Caco-2 (cell line): Measurements from ENCODE around the gene TNFRSF6B. TPM values are rescaled to one million over a fixed set of nuclear protein-coding genes. Genes with fewer than 3 reads are reported as not detected.

Experiments used
- BruUV-seq: library from RNA; stranded (reverse); fragments of 400-500 nt; replicated peaks from 2 replicates; lab custom pipeline; 2021; lab: Mats Ljungman, UMichigan
- CTCF ChIA-PET: fragments of 300-600 bp; sonication (Branson Sonifier 250); formaldehyde crosslinking; loops from one replicate; lab custom pipeline; 2022; ENCODE audit warnings: antibody characterized with exemption; lab: Charles Lee
- POLR2A ChIA-PET: fragments of 300-600 bp; sonication (Branson Sonifier 250); formaldehyde crosslinking; loops from one replicate; lab custom pipeline; 2022; ENCODE audit warnings: antibody characterized with exemption; lab: Charles Lee
- DNase-seq, 2 experiments: peaks; one replicate each; pipeline versions ENCODE4 v3.0.0 to v3.0.0-alpha.2; 2020 to 2022
- H3K27me3 ChIP-seq: replicated peaks from 2 replicates; pipeline ENCODE4 v1.6.0; 2011; ENCODE audit warnings: low read length; ENCODE audit not compliant: control insufficient read depth, insufficient read depth
- H3K36me3 ChIP-seq: 2 replicates; pipeline ENCODE4 v1.5.1; 2011; ENCODE audit warnings: low read length; ENCODE audit not compliant: control insufficient read depth, insufficient read depth
- H3K4me1 ChIP-seq: fragments of 250-450 bp; sonication (Bioruptor Pico); 2 replicates; pipeline ENCODE4 v1.5.1; 2020; ENCODE audit warnings: mild to moderate bottlenecking
- H3K4me3 ChIP-seq: 2 replicates; pipeline ENCODE4 v1.5.1; 2011; ENCODE audit warnings: low read depth, mild to moderate bottlenecking, control low read depth, low read length
- H3K9me3 ChIP-seq: fragments of 250-450 bp; sonication (Bioruptor Pico); 2 replicates; pipeline ENCODE4 v1.5.1; 2020; ENCODE audit warnings: mild to moderate bottlenecking, moderate library complexity
- H3K27ac Mint-ChIP-seq: one replicate; pipeline ENCODE4 v1.8.0; 2022; ENCODE audit warnings: mixed read lengths; ENCODE audit not compliant: unreplicated experiment
- H3K27me3 Mint-ChIP-seq: one replicate; pipeline ENCODE4 v1.8.0; 2022; ENCODE audit warnings: mixed read lengths; ENCODE audit not compliant: insufficient read depth, unreplicated experiment
- H3K36me3 Mint-ChIP-seq: one replicate; pipeline ENCODE4 v1.8.0; 2022; ENCODE audit warnings: mild to moderate bottlenecking, mixed read lengths; ENCODE audit not compliant: insufficient read depth, unreplicated experiment
- H3K4me1 Mint-ChIP-seq: one replicate; pipeline ENCODE4 v1.8.0; 2022; ENCODE audit warnings: low read depth, mixed read lengths; ENCODE audit not compliant: unreplicated experiment
- H3K4me3 Mint-ChIP-seq: one replicate; pipeline ENCODE4 v1.8.0; 2022; ENCODE audit warnings: mild to moderate bottlenecking, moderate library complexity, mixed read lengths; ENCODE audit not compliant: unreplicated experiment
- H3K9me3 Mint-ChIP-seq: one replicate; pipeline ENCODE4 v1.8.0; 2022; ENCODE audit warnings: mixed read lengths; ENCODE audit not compliant: unreplicated experiment
- CTCF ChIP-seq, 2 experiments: fragments of 200-600 bp in 1 of 2; IDR thresholded peaks; 1 replicate in 1 of 2; 2 replicates in 1 of 2; pipeline versions ENCODE4 v1.5.1 to v1.8.0; 2011 to 2022; ENCODE audit warnings: antibody characterized with exemption in 1 of 2, control low read depth in 1 of 2, inconsistent platforms in 1 of 2, low read depth in 1 of 2, low read length in 1 of 2, mild to moderate bottlenecking in 1 of 2, moderate library complexity in 1 of 2; ENCODE audit not compliant: insufficient read depth in 1 of 2, severe bottlenecking in 1 of 2, unreplicated experiment in 1 of 2
- intact Hi-C: fragments of 100-400 bp; cut with micrococcal nuclease; formaldehyde crosslinking; loops from one replicate; pipeline ENCODE4 v1.10.0; 2022; ENCODE audit not compliant: unreplicated experiment
- total RNA-seq: library from RNA; stranded (reverse); gene quantifications from 2 replicates; pipeline ENCODE4 v1.2.3, GENCODE V29; 2022

TNFRSF6B gene
- total RNA-seq, 1 experiment from 2014 or later, result not detected

DNA sequence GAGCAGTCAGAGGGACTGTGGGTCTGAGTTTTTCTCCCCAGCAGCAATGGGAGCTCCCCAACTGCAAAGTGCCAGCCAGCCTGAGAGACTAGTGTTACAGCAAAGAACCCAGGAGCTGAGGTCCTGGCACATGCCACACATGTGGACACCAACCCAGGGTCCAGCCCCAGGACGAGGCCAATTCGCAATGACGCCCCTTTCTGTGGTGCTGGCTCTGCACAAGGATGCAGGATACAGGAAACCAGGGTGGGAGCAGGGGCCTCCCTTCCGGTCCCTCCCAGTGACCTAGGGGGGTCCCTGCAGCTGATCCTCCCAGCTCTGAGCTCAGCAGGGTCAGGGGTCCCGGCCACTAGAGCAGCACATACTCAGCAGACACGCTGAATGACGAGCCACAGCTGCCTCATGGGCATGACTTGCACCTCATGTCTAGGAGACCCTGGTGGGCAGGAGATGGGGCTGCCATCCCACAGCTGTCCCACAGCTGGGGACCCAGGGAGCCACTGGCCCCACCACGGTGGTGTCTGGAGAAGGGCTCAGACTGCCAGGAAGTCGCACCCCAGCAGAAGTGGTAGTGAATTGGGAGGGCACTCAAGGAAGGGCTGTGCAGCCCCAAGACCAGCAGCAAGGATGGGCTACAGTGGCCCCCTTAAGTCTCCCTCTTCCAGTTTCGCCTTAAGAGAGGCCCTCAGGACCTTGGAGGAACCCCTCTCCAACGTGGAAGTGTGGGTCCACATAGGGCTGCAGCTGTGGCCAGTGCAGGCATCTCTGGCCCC lies 7.7 kb downstream of the TNFRSF6B start:
- intact Hi-C loops, result no loop called here
- Mint-ChIP-seq H3K4me3 (no peak overlapping the region), H3K27me3 (no peaks in the 10 kb centered on the region), H3K9me3 (no peaks in the 10 kb centered on the region), H3K4me1 (peaks cover 16% of the 10 kb centered on the region), H3K36me3 (peaks cover 100% of the 10 kb centered on the region), H3K27ac (no peak overlapping the region)
- DNase-seq, result peak in 1 of 2 experiments; percentile 57
- H3K4me3 ChIP-seq, result no peak overlapping the region
- CTCF ChIA-PET, result interaction anchor here (0.6 kb wide), 1 partner anchor 19 kb away, joined by 3 read pairs; no protein-coding TSS in a partner anchor
- POLR2A ChIA-PET, result no interaction called here
- H3K27me3 ChIP-seq, result no peaks in the 10 kb centered on the region
- peaks cover 20% of the 10 kb centered on the region for H3K4me1 ChIP-seq
- peaks cover 14% of the 10 kb centered on the region for H3K36me3 ChIP-seq
- H3K9me3 ChIP-seq, result no peaks in the 10 kb centered on the region
- TF ChIP-seq CTCF (IDR thresholded peaks at IDR 0.05; ENCODE audit: insufficient read depth in 1 of 2, low read depth in 1 of 2, low read length in 1 of 2, severe bottlenecking in 1 of 2, unreplicated experiment in 1 of 2), result no peak
- no TSS peak for BruUV-seq

- ChIA-PET CTCF (no interaction called here), POLR2A (no interaction called here)
- no peak for DNase-seq
- Mint-ChIP-seq H3K4me3 (no peak overlapping the region), H3K4me1 (peaks cover 16% of the 10 kb centered on the region), H3K27ac (no peak overlapping the region), H3K9me3 (no peaks in the 10 kb centered on the region), H3K36me3 (peaks cover 100% of the 10 kb centered on the region), H3K27me3 (no peaks in the 10 kb centered on the region)
- intact Hi-C loops, result no loop called here
- Histone ChIP-seq H3K36me3 (peaks cover 14% of the 10 kb centered on the region), H3K4me3 (no peak overlapping the region), H3K27me3 (no peaks in the 10 kb centered on the region), H3K4me1 (peaks cover 16% of the 10 kb centered on the region), H3K9me3 (no peaks in the 10 kb centered on the region)
- BruUV-seq, result no TSS peak
- no peak for TF ChIP-seq CTCF (IDR thresholded peaks at IDR 0.05; ENCODE audit: insufficient read depth in 1 of 2, low read depth in 1 of 2, low read length in 1 of 2, severe bottlenecking in 1 of 2, unreplicated experiment in 1 of 2)
Measured at GRCh38 chr20:63704749-63705117, 8.3 kb downstream of the TNFRSF6B start.

DNA sequence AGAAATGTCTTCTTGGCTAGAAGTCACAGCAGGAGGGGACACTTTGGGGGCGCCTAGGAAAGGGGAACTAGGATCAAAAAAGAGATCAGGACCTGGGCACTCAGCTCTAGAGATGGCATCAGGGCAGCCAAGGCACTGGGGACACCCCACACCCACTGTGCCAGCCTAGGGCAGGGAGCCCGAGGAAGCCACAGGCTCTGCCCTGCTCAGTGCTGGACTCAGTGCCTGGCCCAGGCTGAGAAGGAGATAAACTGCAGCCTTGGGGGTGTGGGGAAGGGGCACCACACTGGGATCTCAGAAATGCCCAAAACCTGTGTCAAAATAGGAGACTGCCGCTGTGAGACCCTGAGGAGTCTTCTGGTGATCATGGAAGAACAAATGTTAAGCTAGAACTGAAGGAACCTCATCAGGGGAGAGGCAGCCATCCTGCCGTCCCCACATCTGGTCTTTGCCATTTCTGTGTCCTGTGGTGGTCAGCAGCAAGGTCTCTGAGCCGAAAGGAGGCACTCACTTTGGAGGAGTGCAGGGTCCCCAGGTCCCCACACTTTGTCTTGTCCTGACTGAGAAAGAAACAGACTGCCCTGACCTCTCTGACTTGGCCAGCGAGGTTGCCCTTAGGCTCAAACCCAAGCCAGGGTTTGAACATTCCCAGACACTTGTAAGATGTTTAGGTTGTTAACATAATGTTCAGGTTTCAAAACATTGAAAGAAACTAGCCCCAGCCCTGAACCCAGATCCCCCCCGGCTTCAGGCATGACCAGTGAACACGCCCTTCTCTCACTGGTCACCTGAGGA lies 9.0 kb downstream of the TNFRSF6B start:
- H3K27me3 ChIP-seq, result no peaks in the 10 kb centered on the region
- no TSS peak for BruUV-seq
- Mint-ChIP-seq H3K4me1 (peaks cover 16% of the 10 kb centered on the region), H3K36me3 (peaks cover 100% of the 10 kb centered on the region), H3K27me3 (no peaks in the 10 kb centered on the region), H3K4me3 (peak overlapping the region; percentile 87), H3K9me3 (no peaks in the 10 kb centered on the region), H3K27ac (no peak overlapping the region)
- H3K9me3 ChIP-seq, result no peaks in the 10 kb centered on the region
- POLR2A ChIA-PET, result no interaction called here
- peaks cover 16% of the 10 kb centered on the region for H3K36me3 ChIP-seq
- H3K4me3 ChIP-seq, result no peak overlapping the region
- intact Hi-C loops, result loop anchor here (2.0 kb wide), 1 partner anchor 251 kb away; the partner anchor contains the start of gene UCKL1
- DNase-seq, result no peak
- peaks cover 14% of the 10 kb centered on the region for H3K4me1 ChIP-seq
- CTCF ChIA-PET, result no interaction called here
- TF ChIP-seq CTCF (IDR thresholded peaks at IDR 0.05; ENCODE audit: insufficient read depth in 1 of 2, low read depth in 1 of 2, low read length in 1 of 2, severe bottlenecking in 1 of 2, unreplicated experiment in 1 of 2), result no peak
